ENCODE measurements around the gene GALNT7. TPM values are rescaled to one million over a fixed set of nuclear protein-coding genes. Genes with fewer than 3 reads are reported as not detected.

The GALNT7 gene
- polyA plus RNA-seq, 3 donors, result 4.7 to 11.8 (median 6.3) TPM

DNA sequence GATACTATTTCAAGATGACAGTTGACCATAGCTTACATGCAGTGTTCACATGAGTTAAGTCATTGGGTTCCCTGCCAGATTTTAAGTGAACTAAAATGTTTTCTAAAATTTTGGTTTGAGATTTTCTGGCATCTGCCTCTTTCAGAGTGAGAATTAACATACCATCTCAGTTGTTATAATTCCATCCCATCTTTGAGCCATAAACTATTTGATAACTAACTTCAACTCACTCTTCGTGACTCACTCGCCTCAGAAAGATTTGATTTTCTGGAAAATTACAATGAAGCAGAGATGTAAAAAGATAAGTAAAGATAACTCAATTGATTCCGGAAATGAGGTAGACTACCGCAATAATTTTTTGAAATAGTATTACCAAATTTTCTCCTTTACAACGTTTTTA is 103.7 kb downstream of the GALNT7 start:
- 90 to 93% (median 92%) methylated on average over 5 of the region's 5 CpGs for WGBS, 3 donors
- no peak overlapping the region for H3K27ac ChIP-seq (ENCODE audit: low read depth, low read length)

DNA sequence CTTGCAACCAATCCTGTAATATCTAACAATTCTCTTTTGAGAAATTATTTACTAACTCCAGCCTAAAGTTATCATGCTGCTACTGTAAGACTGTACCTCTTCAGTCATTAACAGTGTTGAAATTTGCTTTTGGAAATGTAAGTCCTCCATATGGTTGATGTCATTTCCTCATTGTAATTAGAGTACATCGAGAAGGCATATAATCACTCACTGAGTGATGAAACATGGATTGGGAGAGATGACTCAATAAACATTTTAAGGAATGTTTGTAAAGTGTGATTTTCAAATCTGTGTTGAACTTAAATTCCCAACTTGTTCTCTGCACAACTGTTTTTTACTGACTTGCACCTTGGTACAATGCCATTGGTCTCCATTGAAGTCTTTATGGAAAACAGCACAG is 104.4 kb downstream of the GALNT7 start:
- 35 to 82% (median 44%) methylated on average over 1 of the region's 1 CpG for WGBS, 3 donors

GRCh38 chr4:173273941-173274340 is 105.3 kb downstream of the GALNT7 start:
- H3K27ac ChIP-seq (ENCODE audit: low read depth, low read length), result no peak overlapping the region

More for the DNA sequence above, 104.4 kb downstream of the GALNT7 start:
- H3K27ac ChIP-seq (ENCODE audit: low read depth, low read length), result no peak overlapping the region

GRCh38 chr4:173274744-173275143 is 106.1 kb downstream of the GALNT7 start:
- no peak overlapping the region for H3K27ac ChIP-seq (ENCODE audit: low read depth, low read length)
- 95 to 98% (median 97%) methylated on average over 4 of the region's 4 CpGs for WGBS, 3 donors

- WGBS, 3 donors, result 93 to 99% (median 96%) methylated on average over 7 of the region's 7 CpGs
- H3K27ac ChIP-seq (ENCODE audit: low read depth, low read length), result no peak overlapping the region
Measured at GRCh38 chr4:173275150-173275549, 106.5 kb downstream of the GALNT7 start.

- no peak overlapping the region for H3K27ac ChIP-seq (ENCODE audit: low read depth, low read length)
- WGBS, 3 donors, result 90 to 94% (median 91%) methylated on average over 2 of the region's 2 CpGs
Measured at GRCh38 chr4:173277340-173277739, 108.7 kb downstream of the GALNT7 start.

DNA sequence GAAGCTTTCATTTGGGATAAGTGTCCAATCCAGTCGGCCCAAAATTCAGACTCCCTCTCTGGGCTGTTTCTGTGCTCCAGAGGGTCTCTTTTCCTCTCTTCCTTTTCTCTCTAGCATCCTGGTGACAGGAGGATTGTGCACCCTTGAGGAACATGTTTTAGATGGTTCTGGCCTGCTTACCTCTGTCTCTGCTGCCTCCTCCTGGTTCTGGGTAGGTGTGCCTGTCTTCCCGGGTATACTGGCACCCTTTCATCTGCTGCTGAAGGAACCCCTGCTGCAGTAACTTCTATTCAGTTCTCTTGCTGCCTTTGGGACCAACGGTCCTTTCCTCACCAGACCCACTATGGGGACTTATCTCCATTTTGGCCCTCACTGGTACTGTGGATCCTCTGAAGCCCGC is 112.4 kb downstream of the GALNT7 start:
- H3K27ac ChIP-seq (ENCODE audit: low read depth, low read length), result no peak overlapping the region
- 93 to 95% (median 93%) methylated on average over 4 of the region's 4 CpGs for WGBS, 3 donors

GRCh38 chr4:173281406-173282255 is 113.0 kb downstream of the GALNT7 start:
- 67 to 80% (median 75%) methylated on average over 14 of the region's 14 CpGs for WGBS, 3 donors
- no peak overlapping the region for H3K27ac ChIP-seq (ENCODE audit: low read depth, low read length)

- 60 to 79% (median 78%) methylated on average over 4 of the region's 4 CpGs for WGBS, 3 donors
- H3K27ac ChIP-seq (ENCODE audit: low read depth, low read length), result no peak overlapping the region
Measured at GRCh38 chr4:173282256-173282562, 113.6 kb downstream of the GALNT7 start.

GRCh38 chr4:173282626-173283025 is 114.0 kb downstream of the GALNT7 start:
- WGBS, 3 donors, result 67 to 84% (median 77%) methylated on average over 3 of the region's 3 CpGs

GRCh38 chr4:173284463-173284862 is 115.9 kb downstream of the GALNT7 start:
- H3K27ac ChIP-seq (ENCODE audit: low read depth, low read length), result no peak overlapping the region

More at GRCh38 chr4:173282626-173283025, 114.0 kb downstream of the GALNT7 start:
- H3K27ac ChIP-seq (ENCODE audit: low read depth, low read length), result no peak overlapping the region

- H3K27ac ChIP-seq (ENCODE audit: low read depth, low read length), result no peak overlapping the region
- 71 to 96% (median 95%) methylated on average over 2 of the region's 2 CpGs for WGBS, 3 donors
Measured at GRCh38 chr4:173287486-173287885, 118.9 kb downstream of the GALNT7 start.

- H3K27ac ChIP-seq (ENCODE audit: low read depth, low read length), result no peak overlapping the region
- 68 to 77% (median 69%) methylated on average over 4 of the region's 4 CpGs for WGBS, 3 donors
Measured at GRCh38 chr4:173288296-173288695, 119.7 kb downstream of the GALNT7 start.

DNA sequence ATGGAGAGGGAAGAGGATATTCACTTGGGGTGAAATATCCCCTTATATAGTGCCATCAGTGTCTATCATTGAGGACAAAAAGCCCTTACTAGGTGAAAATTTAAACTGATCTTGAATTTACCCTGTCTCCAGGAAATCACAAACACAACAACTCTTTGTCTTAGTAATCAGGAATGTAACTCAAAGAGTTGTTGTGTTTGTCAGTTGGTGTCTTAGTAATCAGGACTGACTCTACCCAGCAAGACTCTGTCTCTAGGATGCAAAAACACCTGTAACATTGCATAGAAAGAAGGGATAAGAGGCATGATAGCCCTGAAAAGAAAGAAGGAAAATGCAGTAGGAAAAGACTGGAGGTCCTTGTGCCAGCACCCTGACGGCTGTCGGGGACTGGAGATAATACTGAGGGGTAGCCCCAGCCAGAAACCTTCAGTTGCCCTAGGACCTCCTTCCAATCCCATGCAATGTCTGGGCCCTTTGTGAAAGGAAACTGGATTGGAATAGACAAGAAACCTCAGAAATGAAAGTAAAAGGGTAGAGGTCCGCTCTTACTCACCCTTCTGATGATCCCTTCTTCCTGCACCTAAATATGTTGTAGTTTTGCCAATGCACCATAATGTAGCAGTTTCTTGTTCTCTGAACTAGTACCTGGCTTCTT is 120.2 kb downstream of the GALNT7 start:
- 68 to 93% (median 85%) methylated on average over 3 of the region's 3 CpGs for WGBS, 3 donors
- H3K27ac ChIP-seq (ENCODE audit: low read depth, low read length), result no peak overlapping the region

GRCh38 chr4:173289353-173289727 is 120.7 kb downstream of the GALNT7 start:
- 39 to 65% (median 53%) methylated on average over 4 of the region's 4 CpGs for WGBS, 3 donors
- no peak overlapping the region for H3K27ac ChIP-seq (ENCODE audit: low read depth, low read length)

DNA sequence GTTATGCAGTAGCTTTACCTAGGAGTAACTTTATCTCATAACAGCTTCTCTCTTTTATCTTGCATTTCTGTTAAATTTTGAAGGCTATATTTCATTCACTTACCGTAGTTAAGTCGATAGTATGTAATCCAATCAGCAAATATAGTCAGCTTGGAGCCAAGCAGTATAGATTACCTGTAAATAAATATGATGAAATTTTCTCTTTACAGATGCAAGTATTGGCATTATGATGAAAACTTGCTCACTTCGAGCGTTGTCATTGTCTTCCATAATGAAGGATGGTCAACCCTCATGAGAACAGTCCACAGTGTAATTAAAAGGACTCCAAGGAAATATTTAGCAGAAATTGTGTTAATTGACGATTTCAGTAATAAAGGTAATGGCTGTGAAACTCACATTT is 123.3 kb downstream of the GALNT7 start:
- 84 to 98% (median 95%) methylated on average over 5 of the region's 5 CpGs for WGBS, 3 donors

DNA sequence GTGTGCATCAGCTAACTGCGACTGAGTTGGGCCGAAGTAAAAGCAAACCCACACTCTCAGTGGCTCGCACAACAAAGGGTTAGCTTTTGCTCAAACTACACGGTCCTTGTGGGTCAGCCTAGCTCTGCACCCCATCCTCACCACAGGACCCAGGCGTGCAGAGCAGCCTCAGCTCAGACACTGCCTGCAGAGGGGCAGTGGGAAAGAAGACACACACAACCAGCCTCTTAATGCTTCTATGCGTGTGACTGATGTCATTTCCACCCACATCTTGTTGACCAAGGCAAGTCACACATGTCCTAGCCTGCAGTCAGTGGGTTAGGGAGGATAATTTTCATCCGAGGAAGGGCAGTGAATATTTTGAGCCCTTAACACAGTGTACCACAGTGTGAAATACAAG is 125.1 kb downstream of the GALNT7 start:
- 86 to 88% (median 87%) methylated on average over 7 of the region's 7 CpGs for WGBS, 3 donors
- H3K27ac ChIP-seq (ENCODE audit: low read depth, low read length), result no peak overlapping the region

More for the DNA sequence above, 123.3 kb downstream of the GALNT7 start:
- H3K27ac ChIP-seq (ENCODE audit: low read depth, low read length), result no peak overlapping the region

GRCh38 chr4:173294444-173294843 is 125.8 kb downstream of the GALNT7 start:
- 82 to 88% (median 82%) methylated on average over 1 of the region's 1 CpG for WGBS, 3 donors
- H3K27ac ChIP-seq (ENCODE audit: low read depth, low read length), result no peak overlapping the region

- 31 to 36% (median 35%) methylated on average over 5 of the region's 5 CpGs for WGBS, 3 donors
- H3K27ac ChIP-seq (ENCODE audit: low read depth, low read length), result no peak overlapping the region
Measured at GRCh38 chr4:173301518-173302201, 133.0 kb downstream of the GALNT7 start.

All from adipose tissue (tissue), 3 donors.